Caco-2 (cell line): Measurements from ENCODE around the gene ALPK3. TPM values are rescaled to one million over a fixed set of nuclear protein-coding genes. Genes with fewer than 3 reads are reported as not detected.

Source experiments
- BruUV-seq: library from RNA; stranded (reverse); fragments of 400-500 nt; replicated peaks from 2 replicates; lab custom pipeline; 2021; lab: Mats Ljungman, UMichigan
- CTCF ChIA-PET: fragments of 300-600 bp; sonication (Branson Sonifier 250); formaldehyde crosslinking; loops from one replicate; lab custom pipeline; 2022; ENCODE audit warnings: antibody characterized with exemption; lab: Charles Lee
- POLR2A ChIA-PET: fragments of 300-600 bp; sonication (Branson Sonifier 250); formaldehyde crosslinking; loops from one replicate; lab custom pipeline; 2022; ENCODE audit warnings: antibody characterized with exemption; lab: Charles Lee
- DNase-seq, 2 experiments: peaks; one replicate each; pipeline versions ENCODE4 v3.0.0 to v3.0.0-alpha.2; 2020 to 2022
- H3K27me3 ChIP-seq: replicated peaks from 2 replicates; pipeline ENCODE4 v1.6.0; 2011; ENCODE audit warnings: low read length; ENCODE audit not compliant: control insufficient read depth, insufficient read depth
- H3K36me3 ChIP-seq: 2 replicates; pipeline ENCODE4 v1.5.1; 2011; ENCODE audit warnings: low read length; ENCODE audit not compliant: control insufficient read depth, insufficient read depth
- H3K4me1 ChIP-seq: fragments of 250-450 bp; sonication (Bioruptor Pico); 2 replicates; pipeline ENCODE4 v1.5.1; 2020; ENCODE audit warnings: mild to moderate bottlenecking
- H3K4me3 ChIP-seq: 2 replicates; pipeline ENCODE4 v1.5.1; 2011; ENCODE audit warnings: low read depth, mild to moderate bottlenecking, control low read depth, low read length
- H3K9me3 ChIP-seq: fragments of 250-450 bp; sonication (Bioruptor Pico); 2 replicates; pipeline ENCODE4 v1.5.1; 2020; ENCODE audit warnings: mild to moderate bottlenecking, moderate library complexity
- H3K27ac Mint-ChIP-seq: one replicate; pipeline ENCODE4 v1.8.0; 2022; ENCODE audit warnings: mixed read lengths; ENCODE audit not compliant: unreplicated experiment
- H3K27me3 Mint-ChIP-seq: one replicate; pipeline ENCODE4 v1.8.0; 2022; ENCODE audit warnings: mixed read lengths; ENCODE audit not compliant: insufficient read depth, unreplicated experiment
- H3K36me3 Mint-ChIP-seq: one replicate; pipeline ENCODE4 v1.8.0; 2022; ENCODE audit warnings: mild to moderate bottlenecking, mixed read lengths; ENCODE audit not compliant: insufficient read depth, unreplicated experiment
- H3K4me1 Mint-ChIP-seq: one replicate; pipeline ENCODE4 v1.8.0; 2022; ENCODE audit warnings: low read depth, mixed read lengths; ENCODE audit not compliant: unreplicated experiment
- H3K4me3 Mint-ChIP-seq: one replicate; pipeline ENCODE4 v1.8.0; 2022; ENCODE audit warnings: mild to moderate bottlenecking, moderate library complexity, mixed read lengths; ENCODE audit not compliant: unreplicated experiment
- H3K9me3 Mint-ChIP-seq: one replicate; pipeline ENCODE4 v1.8.0; 2022; ENCODE audit warnings: mixed read lengths; ENCODE audit not compliant: unreplicated experiment
- intact Hi-C: fragments of 100-400 bp; cut with micrococcal nuclease; formaldehyde crosslinking; loops from one replicate; pipeline ENCODE4 v1.10.0; 2022; ENCODE audit not compliant: unreplicated experiment
- total RNA-seq: library from RNA; stranded (reverse); gene quantifications from 2 replicates; pipeline ENCODE4 v1.2.3, GENCODE V29; 2022
- TF ChIP-seq, protein P1 (sequence below), 2 experiments: fragments of 200-600 bp in 1 of 2; IDR thresholded peaks; 1 replicate in 1 of 2; 2 replicates in 1 of 2; pipeline versions ENCODE4 v1.5.1 to v1.8.0; 2011 to 2022; ENCODE audit warnings: antibody characterized with exemption in 1 of 2, control low read depth in 1 of 2, inconsistent platforms in 1 of 2, low read depth in 1 of 2, low read length in 1 of 2, mild to moderate bottlenecking in 1 of 2, moderate library complexity in 1 of 2; ENCODE audit not compliant: insufficient read depth in 1 of 2, severe bottlenecking in 1 of 2, unreplicated experiment in 1 of 2

ALPK3 gene
- total RNA-seq, 1 experiment from 2014 or later = 0.43 TPM

DNA sequence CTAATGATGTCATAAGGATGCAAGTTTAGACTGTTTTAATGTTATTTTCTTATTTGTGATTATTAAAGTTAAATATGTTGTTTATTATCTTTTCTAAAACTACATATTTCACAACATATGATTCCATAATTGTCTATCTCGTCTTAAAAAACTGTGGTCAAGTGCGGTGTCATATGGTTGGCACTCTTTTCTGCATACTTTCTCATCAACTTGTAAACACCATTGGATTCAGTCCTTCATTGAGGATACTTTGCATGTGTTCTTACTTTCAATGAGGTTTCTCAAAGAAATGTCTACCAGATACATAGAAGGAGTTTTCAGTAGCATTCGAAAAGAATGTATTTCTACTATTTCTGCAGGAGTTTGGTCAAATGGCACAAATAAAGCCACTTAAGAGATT is 22.0 kb upstream of the ALPK3 start:
- H3K4me3 ChIP-seq = no peak overlapping the region
- no peaks in the 10 kb centered on the region for H3K4me1 ChIP-seq
- no TSS peak for BruUV-seq
- Mint-ChIP-seq H3K36me3 (peaks cover 66% of the 10 kb centered on the region), H3K9me3 (no peaks in the 10 kb centered on the region), H3K4me3 (no peak overlapping the region), H3K27me3 (no peaks in the 10 kb centered on the region), H3K27ac (no peak overlapping the region), H3K4me1 (no peaks in the 10 kb centered on the region)
- intact Hi-C loops = no loop called here
- TF ChIP-seq, protein P1, sequence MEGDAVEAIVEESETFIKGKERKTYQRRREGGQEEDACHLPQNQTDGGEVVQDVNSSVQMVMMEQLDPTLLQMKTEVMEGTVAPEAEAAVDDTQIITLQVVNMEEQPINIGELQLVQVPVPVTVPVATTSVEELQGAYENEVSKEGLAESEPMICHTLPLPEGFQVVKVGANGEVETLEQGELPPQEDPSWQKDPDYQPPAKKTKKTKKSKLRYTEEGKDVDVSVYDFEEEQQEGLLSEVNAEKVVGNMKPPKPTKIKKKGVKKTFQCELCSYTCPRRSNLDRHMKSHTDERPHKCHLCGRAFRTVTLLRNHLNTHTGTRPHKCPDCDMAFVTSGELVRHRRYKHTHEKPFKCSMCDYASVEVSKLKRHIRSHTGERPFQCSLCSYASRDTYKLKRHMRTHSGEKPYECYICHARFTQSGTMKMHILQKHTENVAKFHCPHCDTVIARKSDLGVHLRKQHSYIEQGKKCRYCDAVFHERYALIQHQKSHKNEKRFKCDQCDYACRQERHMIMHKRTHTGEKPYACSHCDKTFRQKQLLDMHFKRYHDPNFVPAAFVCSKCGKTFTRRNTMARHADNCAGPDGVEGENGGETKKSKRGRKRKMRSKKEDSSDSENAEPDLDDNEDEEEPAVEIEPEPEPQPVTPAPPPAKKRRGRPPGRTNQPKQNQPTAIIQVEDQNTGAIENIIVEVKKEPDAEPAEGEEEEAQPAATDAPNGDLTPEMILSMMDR (IDR thresholded peaks at IDR 0.05; ENCODE audit: insufficient read depth in 1 of 2, low read depth in 1 of 2, low read length in 1 of 2, severe bottlenecking in 1 of 2, unreplicated experiment in 1 of 2) = no peak
- CTCF ChIA-PET = no interaction called here
- DNase-seq = no peak
- H3K27me3 ChIP-seq = no peaks in the 10 kb centered on the region
- no peaks in the 10 kb centered on the region for H3K9me3 ChIP-seq
- no peaks in the 10 kb centered on the region; the same call in none of the 2 replicates for H3K36me3 ChIP-seq
- POLR2A ChIA-PET = no interaction called here

DNA sequence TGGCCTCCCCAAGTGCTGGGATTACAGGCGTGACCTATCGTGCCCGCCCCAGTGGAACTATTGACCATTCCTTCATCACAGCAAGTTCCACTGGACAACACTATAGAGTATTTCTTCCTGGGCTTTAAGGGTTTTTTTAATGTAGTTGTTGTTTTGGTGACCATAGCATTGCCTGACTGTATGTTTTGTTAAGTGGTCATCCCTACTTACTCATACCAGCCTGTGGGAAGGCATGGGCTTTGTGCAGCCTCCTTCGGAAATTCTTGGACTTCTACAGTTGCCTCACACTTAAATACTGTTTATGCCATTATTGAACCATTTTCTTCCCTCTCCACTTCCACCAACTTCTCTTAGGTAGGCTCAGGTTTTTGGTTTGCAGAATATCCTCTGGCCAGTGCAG is 19.9 kb upstream of the ALPK3 start:
- intact Hi-C loops = no loop called here
- Histone ChIP-seq H3K27me3 (no peaks in the 10 kb centered on the region), H3K36me3 (no peaks in the 10 kb centered on the region; the same call in none of the 2 replicates), H3K4me1 (no peaks in the 10 kb centered on the region), H3K4me3 (no peak overlapping the region), H3K9me3 (no peaks in the 10 kb centered on the region)
- CTCF ChIA-PET = no interaction called here
- POLR2A ChIA-PET = no interaction called here
- no TSS peak for BruUV-seq
- Mint-ChIP-seq H3K4me3 (no peak overlapping the region), H3K9me3 (no peaks in the 10 kb centered on the region), H3K4me1 (no peaks in the 10 kb centered on the region), H3K36me3 (peaks cover 53% of the 10 kb centered on the region), H3K27ac (no peak overlapping the region), H3K27me3 (no peaks in the 10 kb centered on the region)
- TF ChIP-seq, protein P1 (IDR thresholded peaks at IDR 0.05; ENCODE audit: insufficient read depth in 1 of 2, low read depth in 1 of 2, low read length in 1 of 2, severe bottlenecking in 1 of 2, unreplicated experiment in 1 of 2) = no peak
- no peak for DNase-seq

DNA sequence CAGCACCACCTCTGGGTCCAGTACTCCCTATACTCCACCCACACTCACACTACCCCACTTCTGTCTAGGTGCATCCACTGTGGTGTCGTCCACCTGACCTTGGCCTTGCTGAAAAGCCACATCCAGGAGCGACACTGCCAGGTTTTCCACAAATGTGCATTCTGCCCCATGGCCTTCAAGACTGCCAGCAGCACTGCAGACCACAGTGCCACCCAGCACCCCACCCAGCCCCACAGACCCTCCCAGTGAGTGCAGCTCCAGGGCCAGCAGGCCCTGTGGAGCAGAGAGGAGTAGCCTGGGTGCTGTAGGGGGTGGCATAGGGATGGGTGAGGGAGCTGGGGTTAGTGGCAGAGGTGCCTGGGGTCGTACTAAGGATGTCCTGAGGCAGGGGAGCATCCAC is 19.4 kb upstream of the ALPK3 start:
- ChIA-PET CTCF (no interaction called here), POLR2A (no interaction called here)
- TF ChIP-seq, protein P1 (IDR thresholded peaks at IDR 0.05; ENCODE audit: insufficient read depth in 1 of 2, low read depth in 1 of 2, low read length in 1 of 2, severe bottlenecking in 1 of 2, unreplicated experiment in 1 of 2) = no peak
- intact Hi-C loops = no loop called here
- Mint-ChIP-seq H3K4me1 (no peaks in the 10 kb centered on the region), H3K27ac (no peak overlapping the region), H3K36me3 (peaks cover 54% of the 10 kb centered on the region), H3K27me3 (no peaks in the 10 kb centered on the region), H3K4me3 (no peak overlapping the region), H3K9me3 (no peaks in the 10 kb centered on the region)
- no peaks in the 10 kb centered on the region for H3K4me1 ChIP-seq
- H3K4me3 ChIP-seq = no peak overlapping the region
- H3K36me3 ChIP-seq = no peaks in the 10 kb centered on the region; the same call in none of the 2 replicates
- no peaks in the 10 kb centered on the region for H3K9me3 ChIP-seq
- no peak for DNase-seq
- no peaks in the 10 kb centered on the region for H3K27me3 ChIP-seq
- BruUV-seq = no TSS peak
